ENCODE measurements around the gene CDH13.
"Not testable (repeated sequence)": the region's sequence is repeated elsewhere in the genome, so short reads cannot be mapped to it uniquely, and the experiment has no call there.

The CDH13 gene

GRCh38 chr16:82899006-82899405, 272.2 kb downstream of the CDH13 start:
- no peak for DNase-seq

- DNase-seq, result no peak
These were observed 273.1 kb downstream of the CDH13 start for GRCh38 chr16:82899731-82900450.

- no peak for DNase-seq
These were observed 273.8 kb downstream of the CDH13 start for GRCh38 chr16:82900559-82900958.

GRCh38 chr16:82911925-82912324, 285.2 kb downstream of the CDH13 start:
- no peak for DNase-seq

GRCh38 chr16:82915139-82915824, 288.5 kb downstream of the CDH13 start:
- no peak for DNase-seq

- no peak for DNase-seq
These were observed 291.3 kb downstream of the CDH13 start for GRCh38 chr16:82917886-82918595.

GRCh38 chr16:82924075-82924854, 297.5 kb downstream of the CDH13 start:
- DNase-seq, result no peak

GRCh38 chr16:82926500-82926899, 299.7 kb downstream of the CDH13 start:
- no peak for DNase-seq

GRCh38 chr16:82933933-82934332, 307.2 kb downstream of the CDH13 start:
- not testable (repeated sequence) for DNase-seq

- no peak for DNase-seq
These were observed 309.0 kb downstream of the CDH13 start for GRCh38 chr16:82935766-82936165.

GRCh38 chr16:82936941-82937551, 310.3 kb downstream of the CDH13 start:
- DNase-seq, result no peak

GRCh38 chr16:82937926-82938520, 311.3 kb downstream of the CDH13 start:
- DNase-seq, result no peak

GRCh38 chr16:82943371-82943770, 316.6 kb downstream of the CDH13 start:
- DNase-seq, result no peak

- DNase-seq, result no peak
These were observed 318.8 kb downstream of the CDH13 start for GRCh38 chr16:82945420-82946101.

- DNase-seq, result no peak
These were observed 320.9 kb downstream of the CDH13 start for GRCh38 chr16:82947698-82948097.

- no peak for DNase-seq
These were observed 322.2 kb downstream of the CDH13 start for GRCh38 chr16:82949016-82949415.

- no peak for DNase-seq
These were observed 326.7 kb downstream of the CDH13 start for GRCh38 chr16:82953517-82953916.

- no peak for DNase-seq
These were observed 327.6 kb downstream of the CDH13 start for GRCh38 chr16:82954224-82954929.

- DNase-seq, result no peak
These were observed 329.1 kb downstream of the CDH13 start for GRCh38 chr16:82955741-82956348.

- DNase-seq, result no peak
These were observed 330.4 kb downstream of the CDH13 start for GRCh38 chr16:82957212-82957611.
